Ramos (cell line): ENCODE data around the gene CLIC3.

ENCODE experiments used
- in situ Hi-C: fragments of 300-500 bp; cut with MboI; formaldehyde crosslinking; loops from one replicate; pipeline ENCODE4 v1.14.3; 2022; ENCODE audit warnings: low sequenced_read_pairs; ENCODE audit not compliant: unreplicated experiment

Gene CLIC3

DNA sequence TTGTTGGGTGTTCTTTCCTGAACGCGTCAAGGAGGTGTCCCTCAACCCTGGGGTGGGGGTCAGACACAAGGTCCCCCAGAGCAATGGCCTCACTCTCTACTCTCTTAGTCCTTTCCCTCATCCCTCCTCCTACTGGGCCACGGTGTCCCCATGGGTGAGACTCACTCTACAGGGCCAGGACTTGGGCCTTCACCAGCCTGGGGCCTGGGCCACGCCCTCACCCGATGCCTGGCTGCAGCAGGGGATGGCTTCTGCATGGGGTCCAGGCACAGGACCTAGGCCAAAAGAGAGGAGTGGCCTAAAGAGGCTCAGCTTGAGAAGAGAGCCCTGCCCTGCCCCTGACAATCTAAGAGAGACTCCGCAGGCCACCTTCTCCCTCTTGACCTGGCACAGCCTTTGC, 38.5 kb downstream of the CLIC3 start:
- in situ Hi-C loops = no loop called here

DNA sequence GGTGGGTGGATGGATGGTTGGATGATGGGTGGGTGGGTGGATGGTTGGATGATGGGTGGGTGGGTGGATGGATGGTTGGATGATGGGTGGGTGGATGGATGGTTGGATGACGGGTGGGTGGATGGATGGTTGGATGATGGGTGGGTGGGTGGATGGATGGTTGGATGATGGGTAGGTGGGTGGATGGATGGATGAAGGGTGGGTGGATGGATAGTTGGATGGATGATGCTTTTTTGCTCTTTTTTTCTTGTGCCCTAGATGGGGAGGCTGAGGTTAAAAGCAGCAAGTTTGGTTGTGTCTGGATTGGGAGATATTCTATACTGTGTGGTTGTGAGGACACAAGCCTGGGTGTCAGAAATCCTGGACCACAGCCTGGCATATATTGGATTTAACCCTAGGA, 38.9 kb downstream of the CLIC3 start:
- in situ Hi-C loops = no loop called here

DNA sequence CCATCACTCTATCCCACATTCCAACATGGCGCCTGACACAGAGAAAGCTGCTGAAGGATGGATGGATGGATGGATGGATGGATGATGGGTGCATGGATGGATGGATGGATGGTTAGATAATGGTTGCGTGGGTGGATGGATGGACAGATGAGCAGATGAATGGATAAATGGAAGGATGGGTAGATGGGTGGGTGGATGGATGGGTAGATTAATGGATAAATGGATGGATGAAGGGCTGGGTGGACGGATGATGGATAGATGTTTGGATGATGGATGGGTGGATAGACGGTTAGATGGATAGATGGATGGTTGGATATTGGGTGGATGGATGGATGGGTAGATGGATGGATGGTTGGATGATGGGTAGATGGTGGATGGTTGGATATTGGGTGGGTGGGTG, 39.8 kb downstream of the CLIC3 start:
- in situ Hi-C loops = no loop called here

DNA sequence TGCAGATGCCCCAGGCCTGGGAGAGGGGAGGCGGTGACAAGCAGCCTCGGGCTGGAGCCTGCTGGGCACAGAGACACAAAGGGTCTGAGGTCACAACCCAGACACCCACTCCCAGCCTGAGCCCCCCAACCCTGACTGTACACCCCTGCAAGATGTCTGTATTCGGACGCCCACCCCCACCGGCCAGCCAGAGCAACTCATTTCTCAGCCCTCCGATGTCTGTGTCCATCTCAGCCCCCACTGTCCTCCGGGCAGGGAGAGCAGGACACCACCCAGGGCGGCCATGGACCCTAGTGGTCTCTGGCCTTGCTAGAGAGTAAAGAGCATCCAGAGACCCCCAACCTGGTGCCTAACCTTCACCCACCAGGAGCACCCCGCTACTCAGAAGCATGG, 40.4 kb downstream of the CLIC3 start:
- in situ Hi-C loops = no loop called here

DNA sequence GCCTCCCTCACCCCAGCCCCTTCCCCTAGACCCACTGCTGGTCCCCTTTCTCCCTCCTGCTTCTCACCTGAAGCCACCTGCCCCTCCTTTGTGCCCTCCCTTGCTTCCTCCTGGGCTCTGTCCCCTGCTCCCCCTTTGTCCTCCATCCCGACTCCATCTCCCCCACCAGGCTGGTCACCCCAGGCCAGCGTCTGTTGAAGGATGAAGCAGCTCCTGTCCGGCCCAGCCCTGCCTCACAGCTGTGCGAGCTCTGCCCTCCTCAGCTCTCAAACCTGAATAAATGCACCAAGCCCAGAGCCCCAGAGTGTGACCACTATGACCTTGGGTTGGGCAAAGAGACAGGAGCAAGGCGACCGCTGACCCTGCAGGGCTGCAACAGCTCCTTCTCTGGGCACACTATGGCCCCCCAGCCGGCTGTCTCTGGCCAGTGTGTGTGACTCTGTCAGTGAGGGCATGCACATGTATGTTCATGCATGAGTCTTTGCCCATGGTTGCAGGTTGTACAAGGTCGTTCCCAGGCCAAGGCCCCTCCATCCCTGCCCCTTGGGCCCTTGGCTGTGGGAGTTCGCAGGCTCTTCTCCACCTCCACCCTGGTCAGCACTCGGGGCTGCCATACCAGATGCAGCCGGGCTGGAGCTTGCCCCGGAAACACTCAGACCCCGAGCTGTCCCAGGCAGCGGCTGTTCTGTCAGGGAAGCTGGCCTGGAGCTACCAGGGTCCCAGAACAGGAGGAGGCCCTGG, 41.0 kb downstream of the CLIC3 start:
- in situ Hi-C loops = no loop called here

DNA sequence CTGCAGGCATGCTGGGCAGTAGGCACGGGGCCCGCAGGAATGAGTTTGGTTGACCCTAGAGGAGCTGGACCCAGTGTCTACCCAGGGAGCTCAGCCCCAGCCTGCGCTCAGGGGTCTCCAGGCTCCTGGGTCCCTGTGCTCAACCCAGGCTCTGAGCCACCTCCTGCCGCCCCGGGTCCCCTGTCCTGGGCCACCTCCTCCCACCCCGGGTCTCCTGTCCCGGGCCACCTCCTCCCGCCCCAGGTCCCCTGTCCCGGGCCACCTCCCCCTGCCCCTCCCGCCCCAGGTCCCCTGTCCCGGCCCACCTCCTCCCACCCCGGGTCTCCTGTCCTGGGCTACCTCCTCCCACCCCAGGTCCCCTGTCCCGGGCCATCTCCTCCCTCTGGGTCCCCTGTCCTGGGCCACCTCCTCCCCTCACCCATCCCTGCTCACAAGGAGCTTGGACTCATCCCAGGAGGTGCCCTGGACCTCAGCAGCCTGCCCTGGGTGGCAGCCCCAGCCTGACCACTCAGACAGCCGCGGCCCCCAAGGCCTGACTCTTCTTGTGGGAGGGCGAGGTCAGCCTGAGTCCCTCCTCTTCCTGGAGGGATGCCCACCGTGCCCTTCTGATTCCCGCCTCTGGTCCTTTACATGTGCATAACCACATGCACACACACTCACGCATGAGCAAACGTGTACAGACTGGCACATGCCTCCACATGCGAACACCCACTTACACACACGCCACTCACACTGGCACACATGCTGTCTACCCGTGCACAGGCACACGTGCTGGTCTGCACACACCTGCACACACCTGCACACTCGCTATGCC, 41.9 kb downstream of the CLIC3 start:
- in situ Hi-C loops = loop anchor here (5.0 kb wide), 1 partner anchor 73 kb away; the partner anchor contains the start of gene ABCA2

DNA sequence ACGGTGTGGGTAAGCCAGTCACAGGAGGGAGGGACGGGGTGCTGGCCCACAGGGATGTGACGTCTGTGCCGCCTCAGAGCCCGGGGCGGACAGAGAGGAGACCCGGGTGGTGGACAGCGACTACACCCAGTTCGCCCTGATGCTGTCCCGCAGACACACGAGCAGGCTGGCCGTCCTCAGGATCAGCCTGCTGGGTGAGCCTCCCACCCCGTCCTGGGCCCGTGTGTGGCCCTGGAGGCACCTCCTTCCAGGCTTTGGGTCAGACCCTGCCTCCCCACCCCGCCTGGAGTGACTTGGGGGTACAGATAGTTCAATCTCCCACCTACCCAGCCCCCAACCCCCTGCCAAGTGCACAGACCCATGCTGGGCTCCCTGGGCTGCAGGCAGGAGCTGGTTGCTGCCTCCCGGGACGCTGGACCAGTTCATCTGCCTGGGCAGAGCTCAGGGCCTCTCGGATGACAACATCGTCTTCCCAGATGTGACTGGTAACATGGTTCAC, 42.5 kb downstream of the CLIC3 start:
- in situ Hi-C loops = loop anchor here (5.0 kb wide), 1 partner anchor 73 kb away; the partner anchor contains the start of gene ABCA2

DNA sequence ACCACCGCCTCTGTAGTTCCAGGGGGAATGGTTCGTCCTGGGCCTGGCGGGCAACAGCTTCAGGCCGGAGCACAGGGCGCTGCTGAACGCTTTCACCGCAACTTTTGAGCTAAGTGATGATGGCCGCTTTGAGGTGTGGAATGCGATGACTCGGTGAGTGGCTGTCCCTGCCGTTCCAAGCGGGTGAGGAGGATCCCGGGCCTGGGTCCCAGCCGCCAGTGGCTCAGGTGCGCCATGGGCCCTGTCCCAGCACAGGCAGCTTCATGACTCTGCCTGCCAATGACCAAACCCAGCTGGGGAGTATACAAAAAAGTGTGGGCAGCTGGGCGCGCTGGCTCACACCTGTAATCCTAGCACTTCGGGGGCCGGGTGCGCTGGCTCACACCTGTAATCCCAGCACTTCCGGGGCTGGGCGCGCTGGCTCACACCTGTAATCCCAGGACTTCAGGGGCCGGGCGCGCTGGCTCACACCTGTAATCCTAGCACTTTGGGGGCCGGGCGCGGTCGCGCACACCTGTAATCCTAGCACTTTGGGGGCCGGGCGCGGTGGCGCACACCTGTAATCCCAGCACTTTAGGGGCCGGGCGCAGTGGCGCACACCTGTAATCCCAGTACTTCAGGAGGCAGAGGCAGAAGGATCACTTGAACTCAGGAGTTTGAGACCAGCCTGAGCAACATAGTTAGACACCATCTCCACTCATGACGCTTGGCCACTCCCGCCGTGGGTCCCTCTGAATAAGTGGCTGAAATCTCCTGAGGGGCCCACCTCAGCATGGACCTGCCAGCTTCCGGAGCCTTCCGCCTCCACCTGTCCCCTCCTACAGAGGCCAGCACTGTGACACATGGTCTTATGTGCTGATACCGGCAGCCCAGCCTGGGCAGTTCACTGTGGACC, 43.2 kb downstream of the CLIC3 start:
- in situ Hi-C loops = loop anchor here (5.0 kb wide), 1 partner anchor 74 kb away; the partner anchor contains the start of gene ABCA2

DNA sequence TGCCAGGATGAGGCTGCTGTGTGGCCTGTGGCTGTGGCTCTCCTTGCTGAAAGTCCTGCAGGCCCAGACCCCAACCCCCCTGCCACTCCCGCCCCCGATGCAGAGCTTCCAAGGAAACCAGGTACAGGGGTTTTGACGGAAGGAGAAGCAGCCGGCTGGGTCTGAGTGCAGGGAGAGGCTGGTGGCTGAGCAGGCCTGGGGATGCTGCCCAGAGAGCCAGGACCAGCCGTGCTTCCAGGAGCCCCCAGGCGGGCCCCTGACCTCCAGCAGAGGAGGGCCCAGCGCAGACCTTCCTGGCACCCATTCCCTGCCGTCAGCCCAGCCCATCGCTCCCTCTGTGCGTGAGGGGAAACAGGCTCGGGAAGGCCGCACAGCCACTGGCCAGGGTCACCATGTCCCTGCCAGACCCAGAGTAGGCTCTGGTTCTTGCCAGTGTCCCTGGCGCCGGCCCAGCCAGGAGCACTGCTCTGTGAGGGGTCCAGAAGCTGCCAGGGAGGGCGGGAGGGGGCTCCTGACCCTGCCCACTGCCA, 44.0 kb downstream of the CLIC3 start:
- in situ Hi-C loops = loop anchor here (5.0 kb wide), 1 partner anchor 75 kb away; the partner anchor contains the start of gene ABCA2

DNA sequence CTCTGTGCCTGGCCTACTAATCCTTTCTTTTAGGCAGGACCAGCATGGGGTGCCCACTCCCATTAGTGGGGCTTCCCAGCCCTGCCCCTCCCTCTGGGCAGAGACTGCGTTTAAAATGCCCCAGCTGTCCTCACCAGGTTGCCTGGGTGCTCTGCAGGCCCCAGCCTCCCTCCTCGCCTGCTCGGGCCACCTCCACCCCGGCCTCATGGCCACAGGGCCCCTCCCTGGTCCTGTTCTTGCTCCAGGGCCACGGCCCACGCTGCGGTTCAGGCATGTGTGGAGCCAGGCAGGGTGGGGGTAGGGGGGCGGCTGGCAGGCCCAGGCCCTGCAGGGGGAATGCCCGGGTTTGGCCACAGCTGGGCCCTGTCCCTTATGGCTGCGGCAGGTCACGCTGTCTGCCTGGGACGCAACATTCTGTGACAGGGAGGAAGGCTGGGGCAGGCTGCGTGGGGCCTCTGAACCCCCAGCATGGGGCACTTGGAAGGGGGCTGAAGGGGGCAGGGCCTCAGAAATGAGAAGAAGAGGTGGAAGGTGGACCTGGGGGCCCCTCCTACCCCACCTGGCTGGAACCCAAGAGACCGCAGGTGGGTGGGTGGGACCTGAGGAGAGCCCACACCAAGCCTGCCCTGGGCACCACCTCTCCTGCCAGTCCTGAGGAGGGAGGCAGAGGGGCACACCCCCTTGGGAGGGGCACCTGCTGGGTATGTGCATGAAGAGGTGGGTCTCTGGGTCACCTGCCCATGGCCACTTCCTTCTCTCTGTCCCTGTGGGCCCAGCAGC, 44.6 kb downstream of the CLIC3 start, which contains the start of gene LCN12:
TSS of gene LCN12 (plus strand) at position 733 of the 780 bp plus-strand sequence. CDS start 55 bp downstream, outside the sequence.
- in situ Hi-C loops = loop anchor here (5.0 kb wide), 1 partner anchor 76 kb away; the partner anchor contains the start of gene ABCA2

DNA sequence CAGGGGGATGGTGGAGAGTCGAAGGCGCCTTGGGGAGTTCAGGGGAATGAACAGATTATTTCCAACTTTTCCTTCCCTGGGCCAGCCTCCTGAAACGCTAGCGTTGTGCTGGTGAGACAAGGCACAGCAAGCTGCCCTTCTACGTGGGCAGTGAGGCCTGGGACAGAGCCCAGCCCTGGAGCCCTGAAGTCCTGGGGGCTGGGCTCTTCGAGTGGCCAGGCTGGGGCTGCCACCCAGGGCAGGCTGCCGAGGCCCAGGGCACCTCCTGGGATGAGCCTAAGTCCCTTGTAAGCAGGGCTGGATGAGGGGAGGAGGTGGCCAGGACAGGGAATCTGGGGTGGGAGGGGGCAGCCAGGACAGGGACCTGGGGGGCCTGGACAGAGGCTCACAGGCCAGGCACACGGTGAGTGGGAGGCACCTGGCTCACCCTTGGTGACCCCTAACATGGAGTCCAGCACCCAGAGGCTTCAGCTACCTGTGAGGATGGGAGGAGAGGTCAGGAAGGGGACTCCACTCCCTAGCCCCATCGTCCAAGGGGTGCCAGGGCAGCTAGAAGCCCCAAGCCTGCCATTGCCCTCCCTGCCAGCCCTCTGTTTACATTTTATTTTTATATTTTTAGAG, 45.6 kb downstream of the CLIC3 start:
- in situ Hi-C loops = loop anchor here (5.0 kb wide), 1 partner anchor 77 kb away; the partner anchor contains the start of gene ABCA2

DNA sequence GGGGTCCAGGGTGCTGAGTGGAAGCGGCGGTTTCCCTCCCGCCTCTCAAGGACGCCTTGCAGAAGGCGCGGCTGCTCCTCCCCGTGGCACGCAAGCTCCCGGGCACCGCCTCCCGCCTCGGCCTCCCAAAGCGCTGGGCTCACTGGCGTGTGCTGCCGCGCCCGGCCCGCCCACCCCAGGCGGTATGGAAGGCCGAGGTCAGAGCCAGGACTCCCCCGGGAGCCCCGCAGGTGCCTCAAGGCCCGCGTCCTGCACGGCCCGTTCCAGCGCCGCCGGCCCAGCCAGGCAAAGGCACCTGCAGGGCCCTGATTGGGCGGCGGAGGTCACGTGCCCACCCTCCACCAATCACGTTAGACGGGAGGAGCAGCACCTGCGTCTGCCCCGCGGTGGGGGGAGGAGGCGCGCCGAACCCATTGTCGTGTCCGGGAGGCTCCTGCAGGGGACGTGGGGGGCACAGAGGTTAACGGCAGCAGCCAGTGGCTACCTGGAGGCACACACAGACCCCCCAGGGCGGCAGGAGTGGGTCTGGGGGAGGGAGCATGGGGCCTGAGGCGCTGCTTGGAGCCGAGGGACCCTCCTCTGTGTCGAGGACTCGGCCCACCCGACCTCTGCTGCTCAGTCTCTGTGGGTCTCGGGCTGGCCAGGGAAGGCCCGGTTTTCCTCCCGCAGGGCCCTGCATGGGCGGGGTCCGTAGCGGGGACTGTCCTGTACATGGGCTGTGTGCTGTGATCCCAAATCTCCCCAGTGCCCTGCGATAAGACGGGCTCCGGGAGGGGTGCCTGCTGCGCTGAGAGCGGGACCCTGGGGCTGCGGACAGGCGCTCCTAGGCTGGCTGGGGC, 46.3 kb downstream of the CLIC3 start:
- in situ Hi-C loops = loop anchor here (5.0 kb wide), 1 partner anchor 77 kb away; the partner anchor contains the start of gene ABCA2

DNA sequence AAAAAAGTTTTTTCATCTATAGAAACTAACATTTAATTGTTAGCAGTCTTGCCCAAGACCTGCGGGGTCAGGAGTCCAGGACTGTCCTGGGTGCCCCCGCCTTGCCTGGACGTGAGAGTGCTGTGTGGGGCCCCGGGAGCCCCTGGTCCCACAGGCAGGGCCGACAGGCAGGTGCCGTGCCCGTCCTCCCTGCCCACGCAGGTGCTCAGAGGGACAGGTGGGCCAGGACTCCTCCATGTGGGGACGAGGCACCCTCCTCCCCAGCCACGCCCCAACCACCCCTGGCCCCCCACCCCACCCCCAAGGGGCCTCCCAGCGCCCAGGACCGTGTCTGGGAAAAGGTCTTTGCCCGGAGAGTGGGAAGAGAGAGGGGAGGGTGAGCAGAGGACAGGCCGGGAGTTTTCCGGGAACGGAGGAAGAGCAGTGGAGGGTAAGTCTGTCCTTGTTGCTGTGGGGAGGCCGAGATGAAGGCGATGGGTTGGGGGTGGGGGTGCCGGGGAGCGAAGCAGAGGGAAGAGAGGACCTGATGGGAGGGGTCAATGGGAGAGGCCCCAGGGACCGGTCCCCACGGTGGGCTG, 47.0 kb downstream of the CLIC3 start:
- in situ Hi-C loops = no loop called here

DNA sequence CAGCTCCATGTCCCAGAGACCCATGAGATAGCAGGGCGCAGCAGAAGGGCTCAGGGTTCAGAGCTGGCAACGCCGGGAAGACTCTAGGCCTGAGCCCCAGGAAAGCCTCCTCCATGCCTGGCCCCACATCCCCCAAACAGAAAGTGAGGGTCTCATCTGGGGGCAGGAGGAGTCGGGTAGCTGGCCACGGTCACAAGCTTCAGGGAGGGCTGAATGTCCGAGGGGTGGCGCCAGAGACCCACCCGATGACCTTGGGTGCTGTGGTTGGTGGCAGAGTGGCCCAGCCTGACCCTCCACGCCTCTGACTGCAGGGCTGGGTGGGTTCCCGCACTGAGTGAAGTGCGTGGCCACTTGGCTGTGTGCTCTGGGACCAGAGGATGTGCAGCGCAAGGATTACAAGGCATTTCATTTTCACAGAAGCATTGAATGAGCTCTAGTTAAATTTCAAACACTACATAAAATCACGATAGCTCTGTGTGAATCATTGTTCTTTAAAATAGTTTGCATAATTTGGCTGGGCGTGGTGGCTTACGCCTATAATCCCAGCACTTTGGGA, 48.3 kb downstream of the CLIC3 start:
- in situ Hi-C loops = no loop called here

DNA sequence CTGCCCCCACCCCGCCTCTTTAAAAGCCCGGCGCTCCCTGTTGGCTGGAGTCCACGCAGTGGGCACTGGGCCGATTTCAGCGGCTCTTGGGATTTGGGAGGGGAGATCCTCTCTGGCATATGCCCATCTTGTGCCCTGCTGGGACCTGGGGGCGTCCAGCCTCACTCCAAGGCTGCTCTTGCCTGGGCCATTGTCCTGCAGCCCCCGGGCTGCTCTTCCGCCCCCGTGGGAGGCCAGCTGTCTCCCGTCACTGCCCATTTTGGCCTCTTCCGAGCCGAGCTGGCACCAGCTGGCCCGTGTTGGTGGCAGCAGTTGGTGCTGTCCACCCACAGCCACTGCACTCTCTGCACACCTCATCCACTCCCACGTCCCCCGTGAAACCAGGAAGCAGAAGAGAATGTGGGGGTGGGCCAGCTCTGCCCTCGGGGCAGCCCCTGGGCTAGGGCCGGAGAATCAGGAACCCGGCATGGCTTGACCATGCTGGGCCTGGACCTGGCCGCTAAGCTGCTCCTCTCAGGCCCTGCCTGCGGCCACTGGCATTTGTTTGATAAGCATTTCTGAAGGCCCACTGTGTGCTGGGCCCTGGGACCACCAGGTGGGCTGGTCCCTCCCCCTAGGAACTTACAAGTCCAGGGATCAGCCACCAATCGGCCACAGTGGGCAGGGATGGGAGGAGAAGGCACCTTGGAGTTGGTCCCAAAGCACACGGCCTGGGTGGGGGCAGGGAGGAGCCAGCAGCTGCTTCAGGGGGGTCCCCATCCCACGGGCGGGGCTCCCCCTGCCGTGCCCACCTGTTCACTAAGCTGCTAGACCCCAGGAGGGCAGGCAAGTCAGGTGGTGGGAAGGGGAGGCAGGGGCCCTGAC, 49.1 kb downstream of the CLIC3 start:
- in situ Hi-C loops = no loop called here
